A673 (cell line): ENCODE results near the gene ETV3L.

Source experiments
- EZH2 ChIP-seq: fragments of 200-600 bp; sonication (generic); IDR thresholded peaks from 2 replicates; pipeline ENCODE4 v1.6.1; 2017; ENCODE audit warnings: borderline replicate concordance, low read depth, mild to moderate bottlenecking, mixed read lengths, antibody characterized with exemption, low read length; ENCODE audit not compliant: poor library complexity, severe bottlenecking
- TF ChIP-seq, protein P1 (sequence below): fragments of 300-800, 200-600 bp; sonication (generic); conservative IDR thresholded peaks from 2 replicates; pipeline ENCODE4 v1.5.1; 2017; ENCODE audit warnings: low read depth, mild to moderate bottlenecking, antibody characterized with exemption, low read length, moderate library complexity, mixed read lengths

- TF ChIP-seq, protein P1, sequence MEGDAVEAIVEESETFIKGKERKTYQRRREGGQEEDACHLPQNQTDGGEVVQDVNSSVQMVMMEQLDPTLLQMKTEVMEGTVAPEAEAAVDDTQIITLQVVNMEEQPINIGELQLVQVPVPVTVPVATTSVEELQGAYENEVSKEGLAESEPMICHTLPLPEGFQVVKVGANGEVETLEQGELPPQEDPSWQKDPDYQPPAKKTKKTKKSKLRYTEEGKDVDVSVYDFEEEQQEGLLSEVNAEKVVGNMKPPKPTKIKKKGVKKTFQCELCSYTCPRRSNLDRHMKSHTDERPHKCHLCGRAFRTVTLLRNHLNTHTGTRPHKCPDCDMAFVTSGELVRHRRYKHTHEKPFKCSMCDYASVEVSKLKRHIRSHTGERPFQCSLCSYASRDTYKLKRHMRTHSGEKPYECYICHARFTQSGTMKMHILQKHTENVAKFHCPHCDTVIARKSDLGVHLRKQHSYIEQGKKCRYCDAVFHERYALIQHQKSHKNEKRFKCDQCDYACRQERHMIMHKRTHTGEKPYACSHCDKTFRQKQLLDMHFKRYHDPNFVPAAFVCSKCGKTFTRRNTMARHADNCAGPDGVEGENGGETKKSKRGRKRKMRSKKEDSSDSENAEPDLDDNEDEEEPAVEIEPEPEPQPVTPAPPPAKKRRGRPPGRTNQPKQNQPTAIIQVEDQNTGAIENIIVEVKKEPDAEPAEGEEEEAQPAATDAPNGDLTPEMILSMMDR, result no peak
- TF ChIP-seq EZH2, result no peak
Observed at GRCh38 chr1:157139052-157139715, 39.6 kb upstream of the ETV3L start.
